Endodermal cell (in vitro differentiated cells): ENCODE measurements around the gene DNAJB1. TPM values are rescaled to one million over a fixed set of nuclear protein-coding genes. Genes with fewer than 3 reads are reported as not detected.
"Not testable (repeated sequence)": the region's sequence is repeated elsewhere in the genome, so short reads cannot be mapped to it uniquely, and the experiment has no call there.

Experiments used
- DNase-seq: peaks from one replicate; pipeline ENCODE4 v3.0.0-alpha.2; 2017
- H3K27ac ChIP-seq: 2 replicates; pipeline ENCODE4 v1.5.1; 2013; ENCODE audit warnings: mild to moderate bottlenecking, low read depth, low read length, moderate library complexity
- H3K27me3 ChIP-seq: 2 replicates; pipeline ENCODE4 v1.6.1; 2013; ENCODE audit warnings: mild to moderate bottlenecking, low read length, moderate library complexity; ENCODE audit not compliant: insufficient read depth, control insufficient read depth, poor library complexity, severe bottlenecking
- H3K36me3 ChIP-seq: 2 replicates; pipeline ENCODE4 v1.7.0; 2013; ENCODE audit warnings: mild to moderate bottlenecking, low read length, moderate library complexity; ENCODE audit not compliant: control insufficient read depth, insufficient read depth
- H3K4me1 ChIP-seq: one replicate; pipeline ENCODE4 v1.7.0; 2013; ENCODE audit warnings: low read length; ENCODE audit not compliant: control insufficient read depth, insufficient read depth
- H3K4me3 ChIP-seq: 2 replicates; pipeline ENCODE4 v1.5.1; 2013; ENCODE audit warnings: mild to moderate bottlenecking, low read length, moderate library complexity
- H3K9ac ChIP-seq: 2 replicates; pipeline ENCODE4 v1.6.1; 2013; ENCODE audit warnings: mild to moderate bottlenecking, low read length, moderate library complexity; ENCODE audit not compliant: poor library complexity, severe bottlenecking; ENCODE audit errors: extremely low read depth
- H3K9me3 ChIP-seq: 2 replicates; pipeline ENCODE4 v1.6.1; 2013; ENCODE audit warnings: mild to moderate bottlenecking, low read length, moderate library complexity; ENCODE audit not compliant: control insufficient read depth
- H3K27ac Mint-ChIP-seq: 2 replicates; pipeline ENCODE4 v1.8.0; 2020; ENCODE audit warnings: mixed read lengths
- H3K27me3 Mint-ChIP-seq: 2 replicates; pipeline ENCODE4 v1.8.0; 2021; ENCODE audit warnings: mild to moderate bottlenecking, mixed read lengths; ENCODE audit not compliant: insufficient read depth
- H3K36me3 Mint-ChIP-seq: 2 replicates; pipeline ENCODE4 v1.8.0; 2020; ENCODE audit warnings: low read depth, mixed read lengths
- H3K4me1 Mint-ChIP-seq: 2 replicates; pipeline ENCODE4 v1.8.0; 2020; ENCODE audit warnings: mixed read lengths
- H3K4me3 Mint-ChIP-seq: 2 replicates; pipeline ENCODE4 v1.8.0; 2020; ENCODE audit warnings: mild to moderate bottlenecking, moderate library complexity, mixed read lengths
- H3K9me3 Mint-ChIP-seq: 2 replicates; pipeline ENCODE4 v1.8.0; 2020; ENCODE audit warnings: mild to moderate bottlenecking, mixed read lengths
- CTCF ChIP-seq: fragments of 200-600 bp; sonication (generic); conservative IDR thresholded peaks from 2 replicates; pipeline ENCODE4 v1.5.0; 2021; ENCODE audit warnings: antibody characterized with exemption, mild to moderate bottlenecking
- WGBS, 2 experiments: methylation state at CpG; one replicate each; pipeline versions ENCODE4 v1.1.5 to v1.1.7; 2013; ENCODE audit warnings: missing lambda C conversion rate in 2 of 2, mixed read lengths in 1 of 2; ENCODE audit not compliant: insufficient coverage in 1 of 2, insufficient read length in 1 of 2; 5-methylcytosine and 5-hydroxymethylcytosine counted together
- total RNA-seq, 2 donors: library from RNA; stranded (reverse); fragmentation: NEBNext Ultra II Directional in 1 of 2; extraction: Animal tissue kit (Norgen Biotek cat#: 25700) in 1 of 2; gene quantifications; 2 replicates in 1 of 2; 3 replicates in 1 of 2; pipeline ENCODE4 v1.2.1, GENCODE V29; 2021

The DNAJB1 gene
- total RNA-seq, 2 donors from 2014 or later = 66.1 to 70.0 TPM

GRCh38 chr19:14505488-14506239, 12.5 kb downstream of the DNAJB1 start:
- no peak overlapping the region for H3K9ac ChIP-seq
- H3K27me3 ChIP-seq = no peaks in the 10 kb centered on the region
- H3K4me1 Mint-ChIP-seq = peaks cover 3% of the 10 kb centered on the region
- H3K36me3 ChIP-seq = no peaks in the 10 kb centered on the region
- peak overlapping the region; percentile 64 for H3K27ac Mint-ChIP-seq
- no peaks in the 10 kb centered on the region for H3K9me3 ChIP-seq
- peaks cover 10% of the 10 kb centered on the region for H3K27me3 Mint-ChIP-seq
- H3K36me3 Mint-ChIP-seq = no peaks in the 10 kb centered on the region
- H3K4me1 ChIP-seq = no peaks in the 10 kb centered on the region
- H3K9me3 Mint-ChIP-seq = no peaks in the 10 kb centered on the region
- DNase-seq = peak; percentile 95
- H3K4me3 ChIP-seq = no peak overlapping the region
- WGBS, 2 experiments = 42 to 49% methylated on average over 3 to 18 of the region's 19 CpGs
- no peak overlapping the region for H3K27ac ChIP-seq
- H3K4me3 Mint-ChIP-seq = no peak overlapping the region
- peak; percentile 92 for TF ChIP-seq CTCF

GRCh38 chr19:14504575-14504974, 13.6 kb downstream of the DNAJB1 start:
- H3K4me1 ChIP-seq, H3K36me3 Mint-ChIP-seq, DNase-seq, H3K27me3 Mint-ChIP-seq, H3K27me3 ChIP-seq, H3K4me1 Mint-ChIP-seq, H3K9me3 Mint-ChIP-seq, H3K9me3 ChIP-seq, H3K4me3 ChIP-seq, H3K36me3 ChIP-seq, H3K4me3 Mint-ChIP-seq, H3K27ac Mint-ChIP-seq, H3K27ac ChIP-seq, H3K9ac ChIP-seq: not testable (repeated sequence)
- 91% methylated on average over 4 to 8 of the region's 8 CpGs for WGBS, 2 experiments

GRCh38 chr19:14503285-14503684, 14.9 kb downstream of the DNAJB1 start:
- Histone ChIP-seq H3K27me3 (no peaks in the 10 kb centered on the region), H3K4me1 (no peaks in the 10 kb centered on the region), H3K4me3 (no peak overlapping the region), H3K36me3 (no peaks in the 10 kb centered on the region), H3K9me3 (no peaks in the 10 kb centered on the region), H3K27ac (no peak overlapping the region), H3K9ac (no peak overlapping the region)
- peaks cover 10% of the 10 kb centered on the region for H3K27me3 Mint-ChIP-seq
- DNase-seq = no peak
- no peaks in the 10 kb centered on the region for H3K4me1 Mint-ChIP-seq
- no peaks in the 10 kb centered on the region for H3K36me3 Mint-ChIP-seq
- H3K4me3 Mint-ChIP-seq = no peak overlapping the region
- no peak overlapping the region for H3K27ac Mint-ChIP-seq
- H3K9me3 Mint-ChIP-seq = no peaks in the 10 kb centered on the region
- no peak for TF ChIP-seq CTCF
- 82 to 92% methylated on average over 1 of the region's 1 CpG for WGBS, 2 experiments
